GM12878 (cell line): ENCODE results near the gene USH1C.

Experiments used
- EP300 ChIP-seq, 2 experiments: fragments of 150-350 bp in 1 of 2; IDR thresholded peaks; 2 replicates each; pipeline ENCODE4 v1.6.1; 2011 to 2012; ENCODE audit warnings: low read depth in 2 of 2, low read length in 2 of 2, borderline replicate concordance in 1 of 2, improper control_type of control experiment in 1 of 2, inconsistent platforms in 1 of 2; ENCODE audit not compliant: control insufficient read depth in 1 of 2
- GATAD2B ChIP-seq: fragments of 450-650 bp; conservative IDR thresholded peaks from 2 replicates; pipeline ENCODE4 v1.6.1; 2017; ENCODE audit warnings: low read depth, mild to moderate bottlenecking, moderate library complexity
- KDM1A ChIP-seq: fragments of 200-600 bp; sonication (generic); IDR thresholded peaks from 2 replicates; pipeline ENCODE4 v1.6.1; 2016; ENCODE audit warnings: borderline replicate concordance
- MYC ChIP-seq: IDR thresholded peaks from 2 replicates; pipeline ENCODE4 v1.6.1; 2011; ENCODE audit warnings: mild to moderate bottlenecking, low read length, moderate library complexity, inconsistent platforms; ENCODE audit not compliant: insufficient read depth, insufficient replicate concordance, insufficient read length, severe bottlenecking
- POLR2AphosphoS5 ChIP-seq: IDR thresholded peaks from 2 replicates; pipeline ENCODE4 v1.6.1; 2011; ENCODE audit warnings: mild to moderate bottlenecking, low read length, inconsistent platforms
- SPI1 ChIP-seq: IDR thresholded peaks from 2 replicates; pipeline ENCODE4 v1.6.1; 2011; ENCODE audit warnings: low read depth, mild to moderate bottlenecking, low read length, moderate library complexity, borderline replicate concordance; ENCODE audit not compliant: insufficient read depth
- SRF ChIP-seq, 2 experiments: IDR thresholded peaks; 2 replicates each; pipeline ENCODE4 v1.6.1; 2011; ENCODE audit warnings: low read depth in 2 of 2, low read length in 2 of 2, mild to moderate bottlenecking in 1 of 2, moderate library complexity in 1 of 2
- STAT3 ChIP-seq: IDR thresholded peaks from 2 replicates; pipeline ENCODE4 v1.6.1; 2011; ENCODE audit warnings: low read depth, low read length, improper control_type of control experiment
- TF ChIP-seq, protein P1 (sequence below): fragments of 450-650 bp; formaldehyde crosslinking; IDR thresholded peaks from 2 replicates; pipeline ENCODE4 v1.5.0; 2022; ENCODE audit warnings: mild to moderate bottlenecking, missing genetic modification characterization
- TF ChIP-seq, protein P2 (sequence below), 3 experiments: IDR thresholded peaks in 2 of 3; conservative IDR thresholded peaks in 1 of 3; 2 replicates each; pipeline ENCODE4 v1.5.1; 2011; ENCODE audit warnings: low read depth in 3 of 3, low read length in 3 of 3, mild to moderate bottlenecking in 3 of 3, control low read depth in 2 of 3, moderate library complexity in 2 of 3, inconsistent platforms in 1 of 3, mixed read lengths in 1 of 3; ENCODE audit not compliant: control insufficient read depth in 2 of 3, insufficient read depth in 1 of 3; ENCODE audit errors: extremely low read depth in 1 of 3
- TF ChIP-seq, protein P3 (sequence below): fragments of 150-350 bp; IDR thresholded peaks from 2 replicates; pipeline ENCODE4 v1.6.1; 2016; ENCODE audit warnings: low read depth, low read length
- TF ChIP-seq, protein P4 (sequence below): IDR thresholded peaks from 2 replicates; pipeline ENCODE4 v1.6.1; 2012; ENCODE audit warnings: low read depth, low read length, improper control_type of control experiment

DNA sequence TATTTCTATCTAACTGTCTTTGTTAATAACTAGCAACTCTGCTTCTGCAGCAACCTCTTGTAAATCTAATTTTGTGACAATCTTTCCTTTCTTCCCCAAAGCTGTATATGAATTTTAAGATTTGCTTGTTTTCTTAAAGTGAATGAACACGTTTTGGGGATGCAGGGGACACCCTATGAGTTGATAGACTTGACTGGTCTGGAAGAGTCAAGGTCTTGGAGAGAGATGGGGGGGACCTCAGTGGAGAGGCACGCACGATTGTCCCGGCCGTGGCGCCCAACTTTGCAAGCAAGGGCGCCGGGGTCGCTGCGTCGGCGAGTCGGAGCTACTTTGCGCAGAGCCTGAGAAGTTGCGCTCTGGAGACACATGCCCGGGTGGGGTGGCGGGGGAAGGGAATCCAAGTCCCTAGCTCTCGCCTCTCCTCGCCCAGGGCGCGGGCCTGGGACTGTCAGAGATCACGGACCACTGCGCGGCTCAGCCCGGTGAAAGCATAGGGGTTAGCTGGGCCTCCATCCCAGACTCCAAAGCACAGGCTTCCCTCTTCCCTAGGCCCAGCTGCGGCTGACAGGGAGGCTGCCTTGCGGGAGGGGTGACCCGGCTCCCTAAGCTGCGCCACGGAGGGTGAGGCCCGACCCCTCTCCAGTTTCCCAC is 68.4 kb downstream of the USH1C start:
- TF ChIP-seq, protein P1, sequence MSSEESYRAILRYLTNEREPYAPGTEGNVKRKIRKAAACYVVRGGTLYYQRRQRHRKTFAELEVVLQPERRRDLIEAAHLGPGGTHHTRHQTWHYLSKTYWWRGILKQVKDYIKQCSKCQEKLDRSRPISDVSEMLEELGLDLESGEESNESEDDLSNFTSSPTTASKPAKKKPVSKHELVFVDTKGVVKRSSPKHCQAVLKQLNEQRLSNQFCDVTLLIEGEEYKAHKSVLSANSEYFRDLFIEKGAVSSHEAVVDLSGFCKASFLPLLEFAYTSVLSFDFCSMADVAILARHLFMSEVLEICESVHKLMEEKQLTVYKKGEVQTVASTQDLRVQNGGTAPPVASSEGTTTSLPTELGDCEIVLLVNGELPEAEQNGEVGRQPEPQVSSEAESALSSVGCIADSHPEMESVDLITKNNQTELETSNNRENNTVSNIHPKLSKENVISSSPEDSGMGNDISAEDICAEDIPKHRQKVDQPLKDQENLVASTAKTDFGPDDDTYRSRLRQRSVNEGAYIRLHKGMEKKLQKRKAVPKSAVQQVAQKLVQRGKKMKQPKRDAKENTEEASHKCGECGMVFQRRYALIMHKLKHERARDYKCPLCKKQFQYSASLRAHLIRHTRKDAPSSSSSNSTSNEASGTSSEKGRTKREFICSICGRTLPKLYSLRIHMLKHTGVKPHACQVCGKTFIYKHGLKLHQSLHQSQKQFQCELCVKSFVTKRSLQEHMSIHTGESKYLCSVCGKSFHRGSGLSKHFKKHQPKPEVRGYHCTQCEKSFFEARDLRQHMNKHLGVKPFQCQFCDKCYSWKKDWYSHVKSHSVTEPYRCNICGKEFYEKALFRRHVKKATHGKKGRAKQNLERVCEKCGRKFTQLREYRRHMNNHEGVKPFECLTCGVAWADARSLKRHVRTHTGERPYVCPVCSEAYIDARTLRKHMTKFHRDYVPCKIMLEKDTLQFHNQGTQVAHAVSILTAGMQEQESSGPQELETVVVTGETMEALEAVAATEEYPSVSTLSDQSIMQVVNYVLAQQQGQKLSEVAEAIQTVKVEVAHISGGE (CRISPR knock-in tag) = no peak
- TF ChIP-seq, protein P2, sequence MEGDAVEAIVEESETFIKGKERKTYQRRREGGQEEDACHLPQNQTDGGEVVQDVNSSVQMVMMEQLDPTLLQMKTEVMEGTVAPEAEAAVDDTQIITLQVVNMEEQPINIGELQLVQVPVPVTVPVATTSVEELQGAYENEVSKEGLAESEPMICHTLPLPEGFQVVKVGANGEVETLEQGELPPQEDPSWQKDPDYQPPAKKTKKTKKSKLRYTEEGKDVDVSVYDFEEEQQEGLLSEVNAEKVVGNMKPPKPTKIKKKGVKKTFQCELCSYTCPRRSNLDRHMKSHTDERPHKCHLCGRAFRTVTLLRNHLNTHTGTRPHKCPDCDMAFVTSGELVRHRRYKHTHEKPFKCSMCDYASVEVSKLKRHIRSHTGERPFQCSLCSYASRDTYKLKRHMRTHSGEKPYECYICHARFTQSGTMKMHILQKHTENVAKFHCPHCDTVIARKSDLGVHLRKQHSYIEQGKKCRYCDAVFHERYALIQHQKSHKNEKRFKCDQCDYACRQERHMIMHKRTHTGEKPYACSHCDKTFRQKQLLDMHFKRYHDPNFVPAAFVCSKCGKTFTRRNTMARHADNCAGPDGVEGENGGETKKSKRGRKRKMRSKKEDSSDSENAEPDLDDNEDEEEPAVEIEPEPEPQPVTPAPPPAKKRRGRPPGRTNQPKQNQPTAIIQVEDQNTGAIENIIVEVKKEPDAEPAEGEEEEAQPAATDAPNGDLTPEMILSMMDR (IDR thresholded peaks at IDR 0.05 in 2 of 3, conservative IDR thresholded peaks at IDR 0.05 in 1 of 3; ENCODE audit: control insufficient read depth in 2 of 3, extremely low read depth in 1 of 3, insufficient read depth in 1 of 3, low read depth in 3 of 3, low read length in 3 of 3) = no peak
- TF ChIP-seq KDM1A = no peak
- TF ChIP-seq MYC = no peak
- TF ChIP-seq EP300 (IDR thresholded peaks at IDR 0.05; ENCODE audit: borderline replicate concordance in 1 of 2, control insufficient read depth in 1 of 2, low read depth in 2 of 2, low read length in 2 of 2) = no peak
- TF ChIP-seq STAT3 = no peak
- no peak for TF ChIP-seq POLR2AphosphoS5
- TF ChIP-seq GATAD2B = no peak
- no peak for TF ChIP-seq SRF (IDR thresholded peaks at IDR 0.05; ENCODE audit: low read depth in 2 of 2, low read length in 2 of 2)
- TF ChIP-seq, protein P3, sequence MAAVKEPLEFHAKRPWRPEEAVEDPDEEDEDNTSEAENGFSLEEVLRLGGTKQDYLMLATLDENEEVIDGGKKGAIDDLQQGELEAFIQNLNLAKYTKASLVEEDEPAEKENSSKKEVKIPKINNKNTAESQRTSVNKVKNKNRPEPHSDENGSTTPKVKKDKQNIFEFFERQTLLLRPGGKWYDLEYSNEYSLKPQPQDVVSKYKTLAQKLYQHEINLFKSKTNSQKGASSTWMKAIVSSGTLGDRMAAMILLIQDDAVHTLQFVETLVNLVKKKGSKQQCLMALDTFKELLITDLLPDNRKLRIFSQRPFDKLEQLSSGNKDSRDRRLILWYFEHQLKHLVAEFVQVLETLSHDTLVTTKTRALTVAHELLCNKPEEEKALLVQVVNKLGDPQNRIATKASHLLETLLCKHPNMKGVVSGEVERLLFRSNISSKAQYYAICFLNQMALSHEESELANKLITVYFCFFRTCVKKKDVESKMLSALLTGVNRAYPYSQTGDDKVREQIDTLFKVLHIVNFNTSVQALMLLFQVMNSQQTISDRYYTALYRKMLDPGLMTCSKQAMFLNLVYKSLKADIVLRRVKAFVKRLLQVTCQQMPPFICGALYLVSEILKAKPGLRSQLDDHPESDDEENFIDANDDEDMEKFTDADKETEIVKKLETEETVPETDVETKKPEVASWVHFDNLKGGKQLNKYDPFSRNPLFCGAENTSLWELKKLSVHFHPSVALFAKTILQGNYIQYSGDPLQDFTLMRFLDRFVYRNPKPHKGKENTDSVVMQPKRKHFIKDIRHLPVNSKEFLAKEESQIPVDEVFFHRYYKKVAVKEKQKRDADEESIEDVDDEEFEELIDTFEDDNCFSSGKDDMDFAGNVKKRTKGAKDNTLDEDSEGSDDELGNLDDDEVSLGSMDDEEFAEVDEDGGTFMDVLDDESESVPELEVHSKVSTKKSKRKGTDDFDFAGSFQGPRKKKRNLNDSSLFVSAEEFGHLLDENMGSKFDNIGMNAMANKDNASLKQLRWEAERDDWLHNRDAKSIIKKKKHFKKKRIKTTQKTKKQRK = no peak
- TF ChIP-seq, protein P4, sequence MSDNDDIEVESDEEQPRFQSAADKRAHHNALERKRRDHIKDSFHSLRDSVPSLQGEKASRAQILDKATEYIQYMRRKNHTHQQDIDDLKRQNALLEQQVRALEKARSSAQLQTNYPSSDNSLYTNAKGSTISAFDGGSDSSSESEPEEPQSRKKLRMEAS = no peak
- TF ChIP-seq SPI1 = no peak
